ENCODE measurements around the gene TTC12. TPM values are rescaled to one million over a fixed set of nuclear protein-coding genes. Genes with fewer than 3 reads are reported as not detected.

The TTC12 gene
- polyA plus RNA-seq, 1 of the 3 experiments (the other 2 are of a cell fraction) = 15.1 TPM

- Histone ChIP-seq H3K4me3 (ENCODE audit: low read depth in 2 of 2, low read length in 1 of 2) (no peak overlapping the region), H3F3A (replicated peaks; ENCODE audit: insufficient read depth) (peaks cover 3% of the 10 kb centered on the region), H3K4me1 (ENCODE audit: control insufficient read depth in 1 of 2, insufficient read depth in 2 of 2, low read depth in 1 of 2, low read length in 1 of 2) (no peaks in the 10 kb centered on the region), H2AFZ (ENCODE audit: low read depth) (no peak overlapping the region), H3K79me2 (ENCODE audit: insufficient read depth) (no peaks in the 10 kb centered on the region), H3K27ac (ENCODE audit: low read depth in 2 of 2, low read length in 1 of 2) (no peak overlapping the region), H3K36me3 (replicated peaks in 1 of 2; ENCODE audit: control insufficient read depth in 1 of 2, insufficient read depth in 2 of 2, low read length in 1 of 2) (no peaks in the 10 kb centered on the region), H3K4me2 (no peak overlapping the region), H3K27me3 (ENCODE audit: insufficient read depth) (no peaks in the 10 kb centered on the region), H4K20me1 (ENCODE audit: insufficient read depth) (no peaks in the 10 kb centered on the region), H3K9me2 (no peaks in the 10 kb centered on the region), H3K9me3 (no peaks in the 10 kb centered on the region), H3K9ac (no peak overlapping the region)
- ChIA-PET POLR2A (no interaction called here), CTCF (no interaction called here)
- 95% methylated on average over 3 of the region's 3 CpGs for WGBS (ENCODE audit: low lambda C conversion rate)
- TF ChIP-seq, protein P1, sequence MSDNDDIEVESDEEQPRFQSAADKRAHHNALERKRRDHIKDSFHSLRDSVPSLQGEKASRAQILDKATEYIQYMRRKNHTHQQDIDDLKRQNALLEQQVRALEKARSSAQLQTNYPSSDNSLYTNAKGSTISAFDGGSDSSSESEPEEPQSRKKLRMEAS (IDR thresholded peaks at IDR 0.05; ENCODE audit: low read depth) = no peak
- no peak for TF ChIP-seq RAD21 (IDR thresholded peaks at IDR 0.05; ENCODE audit: low read length)
- no peak for TF ChIP-seq JUND (IDR thresholded peaks at IDR 0.05)
- TF ChIP-seq SMC3 (IDR thresholded peaks at IDR 0.05; ENCODE audit: low read depth, low read length) = no peak
- TF ChIP-seq EZH2phosphoT487 (IDR thresholded peaks at IDR 0.05; ENCODE audit: borderline replicate concordance, low read depth) = no peak
- TF ChIP-seq, protein P2, sequence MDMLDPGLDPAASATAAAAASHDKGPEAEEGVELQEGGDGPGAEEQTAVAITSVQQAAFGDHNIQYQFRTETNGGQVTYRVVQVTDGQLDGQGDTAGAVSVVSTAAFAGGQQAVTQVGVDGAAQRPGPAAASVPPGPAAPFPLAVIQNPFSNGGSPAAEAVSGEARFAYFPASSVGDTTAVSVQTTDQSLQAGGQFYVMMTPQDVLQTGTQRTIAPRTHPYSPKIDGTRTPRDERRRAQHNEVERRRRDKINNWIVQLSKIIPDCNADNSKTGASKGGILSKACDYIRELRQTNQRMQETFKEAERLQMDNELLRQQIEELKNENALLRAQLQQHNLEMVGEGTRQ (IDR thresholded peaks at IDR 0.05; ENCODE audit: borderline replicate concordance, low read depth, low read length) = no peak
- DNase-seq = no peak
These were observed 71.4 kb downstream of the TTC12 start for GRCh38 chr11:113385749-113386148.

DNA sequence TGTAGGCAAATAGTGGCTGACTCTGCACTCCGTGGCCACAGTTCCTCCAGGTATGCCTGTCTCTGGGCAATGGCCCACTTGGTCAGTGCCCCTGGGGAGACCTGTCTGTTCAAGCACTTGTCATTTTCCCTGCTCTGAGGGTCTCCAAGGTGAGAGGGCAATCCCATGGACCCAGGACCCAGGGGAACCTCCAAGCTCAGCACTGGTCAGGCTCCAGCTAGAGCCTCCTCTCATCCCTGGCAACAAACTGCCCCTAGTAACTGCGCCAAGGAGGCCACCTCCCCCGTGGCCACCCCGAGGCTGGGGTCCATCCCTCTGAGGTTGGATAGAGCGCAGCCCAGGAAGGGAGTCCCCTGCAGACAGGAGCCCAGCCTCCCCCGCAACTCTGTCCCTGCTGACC lies 72.5 kb downstream of the TTC12 start:
- H3K36me3 ChIP-seq (replicated peaks in 1 of 2; ENCODE audit: control insufficient read depth in 1 of 2, insufficient read depth in 2 of 2, low read length in 1 of 2) = no peaks in the 10 kb centered on the region
- no peaks in the 10 kb centered on the region for H3K9me2 ChIP-seq
- TF ChIP-seq IRF3 (IDR thresholded peaks at IDR 0.05; ENCODE audit: low read depth, low read length) = no peak
- H3K79me2 ChIP-seq (ENCODE audit: insufficient read depth) = no peaks in the 10 kb centered on the region
- H3K27ac ChIP-seq (ENCODE audit: low read depth in 2 of 2, low read length in 1 of 2) = no peak overlapping the region
- no peak overlapping the region for H2AFZ ChIP-seq (ENCODE audit: low read depth)
- no peaks in the 10 kb centered on the region for H4K20me1 ChIP-seq (ENCODE audit: insufficient read depth)
- no peak overlapping the region for H3K4me2 ChIP-seq
- DNase-seq = no peak
- no peak overlapping the region for H3K4me3 ChIP-seq (ENCODE audit: low read depth in 2 of 2, low read length in 1 of 2)
- WGBS (ENCODE audit: low lambda C conversion rate) = 20% methylated on average over 1 of the region's 6 CpGs
- no peaks in the 10 kb centered on the region for H3K4me1 ChIP-seq (ENCODE audit: control insufficient read depth in 1 of 2, insufficient read depth in 2 of 2, low read depth in 1 of 2, low read length in 1 of 2)
- H3K9ac ChIP-seq = no peak overlapping the region
- ChIA-PET CTCF (no interaction called here), POLR2A (no interaction called here)
- H3K9me3 ChIP-seq = no peaks in the 10 kb centered on the region
- peaks cover 3% of the 10 kb centered on the region for H3F3A ChIP-seq (replicated peaks; ENCODE audit: insufficient read depth)
- H3K27me3 ChIP-seq (ENCODE audit: insufficient read depth) = no peaks in the 10 kb centered on the region

DNA sequence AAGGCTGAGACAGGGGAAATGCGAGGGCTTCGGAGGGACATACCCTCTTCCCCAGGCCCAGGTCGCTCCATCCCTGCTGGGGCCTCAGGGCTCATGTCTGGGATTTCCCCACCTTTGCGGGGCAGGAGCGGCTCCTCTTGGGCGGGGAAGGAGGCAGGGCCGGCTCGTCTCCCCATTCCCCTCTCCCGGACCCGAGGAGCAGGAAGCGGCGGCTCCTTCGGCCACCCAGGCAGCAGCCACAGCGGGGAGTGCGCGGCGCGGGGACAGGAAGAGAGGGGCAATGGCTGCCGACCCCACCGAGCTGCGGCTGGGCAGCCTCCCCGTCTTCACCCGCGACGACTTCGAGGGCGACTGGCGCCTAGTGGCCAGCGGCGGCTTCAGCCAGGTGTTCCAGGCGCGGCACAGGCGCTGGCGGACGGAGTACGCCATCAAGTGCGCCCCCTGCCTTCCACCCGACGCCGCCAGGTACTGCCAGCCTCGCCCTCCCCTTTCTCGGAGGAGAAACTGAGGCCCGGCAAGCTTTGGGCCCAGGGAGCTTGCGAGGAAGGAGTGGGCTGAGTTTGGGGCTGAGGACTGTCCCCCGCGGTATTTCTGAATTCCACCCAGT lies 73.3 kb downstream of the TTC12 start, which contains the start of gene ANKK1:
Gene ANKK1 (plus strand): TSS at position 175 of the 607 bp plus-strand sequence. CDS start 106 bp downstream, at position 281.
- Histone ChIP-seq H3K36me3 (replicated peaks in 1 of 2; ENCODE audit: control insufficient read depth in 1 of 2, insufficient read depth in 2 of 2, low read length in 1 of 2) (no peaks in the 10 kb centered on the region), H3K4me2 (no peak within 1 kb of the TSS), H3K9me3 (no peaks in the 10 kb centered on the region), H3K79me2 (ENCODE audit: insufficient read depth) (no peaks in the 10 kb centered on the region), H3F3A (replicated peaks; ENCODE audit: insufficient read depth) (peaks cover 3% of the 10 kb centered on the region), H3K4me3 (ENCODE audit: low read depth in 2 of 2, low read length in 1 of 2) (no peak within 1 kb of the TSS), H3K27ac (ENCODE audit: low read depth in 2 of 2, low read length in 1 of 2) (no peak within 1 kb of the TSS), H3K27me3 (ENCODE audit: insufficient read depth) (no peaks in the 10 kb centered on the region), H2AFZ (ENCODE audit: low read depth) (no peak within 1 kb of the TSS), H3K9me2 (no peaks in the 10 kb centered on the region), H3K9ac (no peak within 1 kb of the TSS), H3K4me1 (ENCODE audit: control insufficient read depth in 1 of 2, insufficient read depth in 2 of 2, low read depth in 1 of 2, low read length in 1 of 2) (no peaks in the 10 kb centered on the region), H4K20me1 (ENCODE audit: insufficient read depth) (no peaks in the 10 kb centered on the region)
- POLR2A ChIA-PET = no interaction called here
- TF ChIP-seq RXRA (IDR thresholded peaks at IDR 0.05; ENCODE audit: borderline replicate concordance, low read depth) (no peak), IRF3 (IDR thresholded peaks at IDR 0.05; ENCODE audit: low read depth, low read length) (no peak), EZH2phosphoT487 (IDR thresholded peaks at IDR 0.05; ENCODE audit: borderline replicate concordance, low read depth) (no peak), REST (IDR thresholded peaks at IDR 0.05; ENCODE audit: low read depth, low read length) (no peak)
- TF ChIP-seq, protein P3, sequence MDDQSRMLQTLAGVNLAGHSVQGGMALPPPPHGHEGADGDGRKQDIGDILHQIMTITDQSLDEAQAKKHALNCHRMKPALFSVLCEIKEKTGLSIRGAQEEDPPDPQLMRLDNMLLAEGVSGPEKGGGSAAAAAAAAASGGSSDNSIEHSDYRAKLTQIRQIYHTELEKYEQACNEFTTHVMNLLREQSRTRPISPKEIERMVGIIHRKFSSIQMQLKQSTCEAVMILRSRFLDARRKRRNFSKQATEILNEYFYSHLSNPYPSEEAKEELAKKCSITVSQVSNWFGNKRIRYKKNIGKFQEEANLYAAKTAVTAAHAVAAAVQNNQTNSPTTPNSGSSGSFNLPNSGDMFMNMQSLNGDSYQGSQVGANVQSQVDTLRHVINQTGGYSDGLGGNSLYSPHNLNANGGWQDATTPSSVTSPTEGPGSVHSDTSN (IDR thresholded peaks at IDR 0.05) = no peak
- peak; percentile 15 for DNase-seq
- 88% methylated on average over 28 of the region's 46 CpGs for WGBS (ENCODE audit: low lambda C conversion rate)
- CTCF ChIA-PET = no interaction called here
